Ascending aorta (tissue), 2 donors: ENCODE results near the gene ZBTB32. TPM values are rescaled to one million over a fixed set of nuclear protein-coding genes. Genes with fewer than 3 reads are reported as not detected.

Experiments used
- DNase-seq, 2 donors: peaks; one replicate each; pipeline ENCODE4 v3.0.0-alpha.2; 2019; ENCODE audit warnings: low spot score in 2 of 2
- H3K27ac ChIP-seq, 2 donors: fragments of 200-600 bp; sonication (generic); one replicate each; pipeline ENCODE4 v1.5.1; 2016 to 2017; ENCODE audit warnings: mild to moderate bottlenecking in 1 of 2
- H3K27me3 ChIP-seq: fragments of 200-600 bp; sonication (generic); one replicate; pipeline ENCODE4 v1.5.1; 2017
- H3K36me3 ChIP-seq, 2 donors: fragments of 200-600 bp; sonication (generic); one replicate each; pipeline ENCODE4 v1.5.1; 2016
- H3K4me1 ChIP-seq, 2 donors: fragments of 200-600 bp; sonication (generic); one replicate each; pipeline ENCODE4 v1.5.1; 2016 to 2017; ENCODE audit warnings: mild to moderate bottlenecking in 1 of 2
- H3K4me3 ChIP-seq, 2 donors: fragments of 200-600 bp; sonication (generic); one replicate each; pipeline ENCODE4 v1.5.1; 2016 to 2017; ENCODE audit warnings: mild to moderate bottlenecking in 1 of 2
- H3K9me3 ChIP-seq, 2 donors: fragments of 200-600 bp; sonication (generic); one replicate each; pipeline ENCODE4 v1.5.1; 2016
- CTCF ChIP-seq, 3 experiments: fragments of 200-600 bp in 2 of 3; fragments of 450-650 bp in 1 of 3; sonication (generic) in 2 of 3; IDR thresholded peaks; one replicate each; pipeline ENCODE4 v1.5.1; 2016 to 2019; ENCODE audit warnings: antibody characterized with exemption in 3 of 3, mild to moderate bottlenecking in 1 of 3, moderate library complexity in 1 of 3
- intact Hi-C: fragments of 100-400 bp; cut with DNase I; formaldehyde crosslinking; loops from one replicate; pipeline ENCODE4 v1.15.1; 2023
- total RNA-seq: library from RNA; depleted of rRNA; stranded (reverse); fragments of >200 nt; gene quantifications from one replicate; pipeline ENCODE4 v1.1.0, GENCODE V29; 2016

ZBTB32 gene
- total RNA-seq, 1 donor from 2014 or later, result not detected

GRCh38 chr19:35740108-35740422 is 35.7 kb downstream of the ZBTB32 start:
- Histone ChIP-seq H3K9me3 (no peaks in the 10 kb centered on the region), H3K27me3 (no peaks in the 10 kb centered on the region), H3K4me1 (peaks cover 10 to 18% of the 10 kb centered on the region in 2 donors), H3K27ac (peak overlapping the region; percentile 78), H3K4me3 (peak overlapping the region; percentile 56 to 70), H3K36me3 (peaks cover 16 to 34% of the 10 kb centered on the region in 2 donors)
- TF ChIP-seq CTCF (IDR thresholded peaks at IDR 0.05), result no peak
- no peak for DNase-seq
- intact Hi-C loops, result loop anchor here (1.0 to 10.0 kb wide), 9 partner anchors 17 to 595 kb away; partner anchors contain the start of genes ETV2, FXYD7, HSPB6 and OVOL3

- peak; percentile 12 to 22 (median 18) for TF ChIP-seq CTCF (IDR thresholded peaks at IDR 0.05)
- H3K27ac ChIP-seq, result peak overlapping the region; percentile 81 to 85
- peaks cover 12 to 28% of the 10 kb centered on the region in 2 donors for H3K36me3 ChIP-seq
- no peaks in the 10 kb centered on the region for H3K9me3 ChIP-seq
- no peaks in the 10 kb centered on the region for H3K27me3 ChIP-seq
- intact Hi-C loops, result loop anchor here (1.0 to 10.0 kb wide), 9 partner anchors 16 to 596 kb away; partner anchors contain the start of genes ETV2, FXYD7, HSPB6 and OVOL3
- peak overlapping the region; percentile 56 to 70 for H3K4me3 ChIP-seq
- peaks cover 10 to 18% of the 10 kb centered on the region in 2 donors for H3K4me1 ChIP-seq
- peak; percentile 94 to 99 for DNase-seq
Measured at GRCh38 chr19:35740423-35741202, 36.3 kb downstream of the ZBTB32 start.

- peaks cover 12 to 26% of the 10 kb centered on the region in 2 donors for H3K36me3 ChIP-seq
- DNase-seq, result no peak
- H3K4me3 ChIP-seq, result peak overlapping the region; percentile 56 to 70
- H3K27ac ChIP-seq, result peak overlapping the region; percentile 81 to 85
- no peak for TF ChIP-seq CTCF (IDR thresholded peaks at IDR 0.05)
- no peaks in the 10 kb centered on the region for H3K27me3 ChIP-seq
- H3K9me3 ChIP-seq, result no peaks in the 10 kb centered on the region
- H3K4me1 ChIP-seq, result peaks cover 10 to 19% of the 10 kb centered on the region in 2 donors
- intact Hi-C loops, result loop anchor here (2.0 to 10.0 kb wide), 7 partner anchors 16 to 596 kb away; partner anchors contain the start of genes ETV2, FXYD7, HSPB6 and OVOL3
Measured at GRCh38 chr19:35741203-35741515, 36.8 kb downstream of the ZBTB32 start.

- H3K4me3 ChIP-seq, result peak within 1 kb of the TSS; percentile 56 to 70
- TF ChIP-seq CTCF (IDR thresholded peaks at IDR 0.05), result no peak
- DNase-seq, result no peak
- peaks cover 6 to 16% of the 10 kb centered on the region in 2 donors for H3K36me3 ChIP-seq
- intact Hi-C loops, result loop anchor here (5.0 to 10.0 kb wide), 5 partner anchors 100 to 597 kb away; partner anchors contain the start of genes ETV2, FXYD7, OVOL3 and POLR2I
- H3K27me3 ChIP-seq, result no peaks in the 10 kb centered on the region
- peak within 1 kb of the TSS; percentile 81 to 85 for H3K27ac ChIP-seq
- peaks cover 10 to 25% of the 10 kb centered on the region in 2 donors for H3K4me1 ChIP-seq
- no peaks in the 10 kb centered on the region for H3K9me3 ChIP-seq
Measured at GRCh38 chr19:35742121-35742724, 37.9 kb downstream of the ZBTB32 start, which contains the start of gene IGFLR1. Gene IGFLR1 (minus strand): TSS chr19:35742452. CDS start chr19:35741180, 1,272 bp downstream.

GRCh38 chr19:35743640-35744429 is 39.5 kb downstream of the ZBTB32 start:
- DNase-seq, result no peak

More at GRCh38 chr19:35743640-35744429, 39.5 kb downstream of the ZBTB32 start:
- no peaks in the 10 kb centered on the region for H3K27me3 ChIP-seq
- H3K9me3 ChIP-seq, result no peaks in the 10 kb centered on the region
- H3K27ac ChIP-seq, result peak overlapping the region; percentile 99 to 100
- H3K36me3 ChIP-seq, result no peaks in the 10 kb centered on the region
- peak overlapping the region in 1 of 2 donors; percentile 74 for H3K4me3 ChIP-seq
- intact Hi-C loops, result loop anchor here (1.0 to 10.0 kb wide), 8 partner anchors 27 to 599 kb away; partner anchors contain the start of genes ARHGAP33, ETV2, FXYD7 and OVOL3
- TF ChIP-seq CTCF (IDR thresholded peaks at IDR 0.05), result no peak
- peaks cover 10 to 29% of the 10 kb centered on the region in 2 donors for H3K4me1 ChIP-seq
